SK-N-MC (cell line): ENCODE measurements around the gene ACSS3.

Experiments
- EZH2 ChIP-seq: fragments of 200-600 bp; sonication (generic); IDR thresholded peaks from one replicate; pipeline ENCODE4 v1.6.1; 2017; ENCODE audit warnings: antibody characterized with exemption
- FOXP2 ChIP-seq: optimal IDR thresholded peaks from 2 replicates; pipeline ENCODE3; 2011; ENCODE audit warnings: mild to moderate bottlenecking, moderate library complexity; ENCODE audit not compliant: insufficient read depth; ENCODE audit errors: extremely low read length, control extremely low read depth
- POLR2AphosphoS5 ChIP-seq: IDR thresholded peaks from 2 replicates; pipeline ENCODE4 v1.6.1; 2012; ENCODE audit warnings: mild to moderate bottlenecking, low read depth, low read length, borderline replicate concordance

GRCh38 chr12:81263072-81263471, 185.2 kb downstream of the ACSS3 start:
- TF ChIP-seq POLR2AphosphoS5 (no peak), EZH2 (no peak), FOXP2 (no peak)
